ENCODE data around the gene DNAJC17.

Gene DNAJC17

DNA sequence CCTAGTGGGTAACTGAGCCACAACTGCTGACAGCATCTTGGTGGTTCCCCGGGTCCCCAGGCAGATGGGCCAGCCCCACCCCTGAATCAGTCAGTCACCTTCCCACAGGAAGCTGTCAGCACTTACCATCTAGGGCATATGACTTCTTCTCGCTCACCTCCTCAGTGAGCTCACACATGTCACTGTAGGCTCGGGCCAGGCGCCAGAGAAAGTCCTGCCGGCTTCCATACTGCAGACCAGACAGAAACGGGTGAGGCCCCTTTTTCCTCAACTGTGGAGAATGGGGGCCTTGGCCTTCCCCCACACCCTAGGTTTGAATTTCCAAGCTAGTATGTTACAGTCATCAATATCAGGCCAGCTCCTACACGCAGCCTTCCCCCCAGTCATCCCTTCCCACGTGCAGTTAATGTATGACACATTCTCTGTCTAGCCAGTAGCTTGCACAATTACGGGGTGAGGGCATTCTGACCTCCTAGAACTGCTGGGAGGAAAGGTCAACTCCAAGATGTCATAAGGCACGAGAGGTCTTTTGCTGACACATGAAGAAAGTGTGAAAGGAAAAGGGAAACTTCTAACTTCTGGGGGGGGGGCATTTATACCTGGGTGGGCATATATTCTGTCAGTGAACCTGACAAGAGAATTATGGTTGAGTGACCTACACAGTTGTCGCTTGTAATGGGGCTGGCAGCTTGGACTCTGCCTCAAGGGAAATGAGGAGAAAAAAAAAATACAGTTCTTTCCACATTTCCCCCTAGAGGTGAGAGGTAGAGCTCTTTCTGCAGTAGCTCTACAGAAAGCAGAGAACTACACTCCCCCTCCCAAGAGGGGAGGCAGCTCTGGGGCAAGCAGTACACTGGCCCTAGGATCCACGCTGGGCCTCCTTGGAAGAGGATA is 63.1 kb downstream of the DNAJC17 start:
- in situ Hi-C loops (cut with MboI; ENCODE audit: low sequenced_read_pairs): no loop called here

GRCh38 chr15:40743485-40743901 is 63.8 kb downstream of the DNAJC17 start:
- in situ Hi-C loops (cut with MboI; ENCODE audit: low sequenced_read_pairs): no loop called here

DNA sequence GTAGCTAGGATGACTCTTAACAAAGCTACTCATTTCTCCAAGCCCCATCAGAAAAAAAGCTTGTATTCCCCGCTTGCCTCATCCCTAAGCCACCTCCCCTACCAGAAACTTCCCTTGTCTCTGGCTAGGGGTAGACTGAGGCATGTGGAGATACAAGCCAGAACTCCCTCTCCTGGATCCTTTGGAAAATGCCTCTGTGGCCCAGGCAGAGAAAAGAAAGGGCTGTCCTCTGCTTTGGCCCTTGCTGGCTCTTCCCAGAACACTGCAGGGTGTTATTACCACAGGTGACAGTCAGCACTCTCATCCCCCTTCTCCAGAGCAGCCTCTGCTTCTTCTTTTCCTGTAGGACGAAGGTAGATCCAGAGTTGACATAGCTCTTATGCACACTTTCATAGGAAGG is 67.4 kb downstream of the DNAJC17 start:
- in situ Hi-C loops (cut with MboI; ENCODE audit: low sequenced_read_pairs): no loop called here

DNA sequence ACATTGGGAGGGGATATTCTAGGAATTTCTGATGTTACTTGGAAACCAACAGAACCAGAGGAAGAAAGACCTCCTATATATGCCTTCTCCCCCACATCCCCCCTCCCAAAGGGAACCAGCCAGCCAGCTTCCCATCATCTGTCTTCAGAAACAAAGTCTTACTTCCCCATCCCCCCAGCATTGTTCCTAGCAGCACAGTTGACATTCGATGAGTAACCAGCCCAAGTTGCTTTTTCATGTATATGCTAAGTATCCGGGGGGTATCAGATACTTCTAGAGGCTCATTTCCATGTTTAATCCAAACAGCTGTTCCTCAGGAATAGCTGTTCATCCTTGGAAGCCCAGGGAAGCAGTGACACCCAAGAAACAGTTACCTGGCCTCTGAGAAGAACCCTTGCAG is 68.2 kb downstream of the DNAJC17 start:
- in situ Hi-C loops (cut with MboI; ENCODE audit: low sequenced_read_pairs): no loop called here

- in situ Hi-C loops (cut with MboI; ENCODE audit: low sequenced_read_pairs): no loop called here
Measured at GRCh38 chr15:40737048-40737447, 70.2 kb downstream of the DNAJC17 start.

DNA sequence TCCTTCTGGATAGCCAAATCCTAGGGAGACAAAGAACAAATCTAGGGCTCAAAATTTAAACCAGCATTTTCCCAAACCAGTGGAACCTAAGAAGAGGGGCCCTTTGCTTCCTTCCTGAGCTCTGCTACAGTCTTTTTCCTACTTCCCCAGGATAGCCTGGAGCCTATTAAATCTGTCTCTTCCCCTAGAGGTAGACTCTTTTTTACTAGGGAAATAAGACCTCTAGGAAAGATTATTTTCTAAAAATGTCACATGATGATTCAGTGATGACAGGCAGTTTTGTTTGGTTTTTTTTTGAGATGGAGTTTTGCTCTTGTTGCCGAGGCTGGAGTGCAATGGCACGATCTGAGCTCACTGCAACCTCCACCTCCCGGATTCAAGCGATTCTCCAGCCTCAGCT is 70.7 kb downstream of the DNAJC17 start:
- in situ Hi-C loops (cut with MboI; ENCODE audit: low sequenced_read_pairs): no loop called here

DNA sequence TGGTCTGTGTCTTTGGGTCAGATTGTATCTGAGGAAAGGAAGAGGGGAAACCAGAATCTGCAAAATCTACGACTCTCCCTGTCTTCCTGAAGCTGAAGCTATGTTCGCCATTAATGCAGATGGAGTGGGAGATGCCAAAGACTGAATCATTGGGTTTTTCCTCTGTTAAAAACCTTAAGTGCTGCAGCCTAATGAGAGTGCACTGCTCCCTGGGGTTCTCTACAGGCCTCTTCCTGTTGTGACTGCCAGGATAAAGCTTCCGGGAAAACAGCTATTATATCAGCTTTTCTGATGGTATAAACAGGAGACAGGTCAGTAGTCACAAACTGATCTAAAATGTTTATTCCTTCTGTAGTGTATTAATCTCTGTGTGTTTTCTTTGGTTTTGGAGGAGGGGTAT is 76.2 kb downstream of the DNAJC17 start:
- in situ Hi-C loops (cut with MboI; ENCODE audit: low sequenced_read_pairs): no loop called here

GRCh38 chr15:40723919-40724318 is 83.4 kb downstream of the DNAJC17 start:
- in situ Hi-C loops (cut with MboI; ENCODE audit: low sequenced_read_pairs): no loop called here

DNA sequence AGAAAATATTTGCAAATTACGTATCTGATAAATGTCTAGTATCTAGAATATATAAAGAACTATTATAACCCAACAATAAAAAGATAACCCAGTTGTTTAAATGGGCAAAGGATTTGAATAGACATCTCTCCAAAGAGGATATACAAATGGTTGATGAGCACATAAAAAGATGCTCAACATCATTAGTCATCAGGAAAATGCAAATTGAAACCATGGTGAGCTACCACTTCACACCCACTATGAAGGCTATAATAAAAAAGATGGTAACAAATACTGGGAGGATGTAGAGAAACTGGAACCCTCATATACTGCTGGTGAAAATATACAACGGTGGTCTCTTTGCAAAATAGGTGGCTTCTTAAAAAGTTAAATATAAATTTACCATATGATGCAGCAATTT is 84.3 kb downstream of the DNAJC17 start:
- in situ Hi-C loops (cut with MboI; ENCODE audit: low sequenced_read_pairs): no loop called here

GRCh38 chr15:40722354-40722753 is 84.9 kb downstream of the DNAJC17 start:
- in situ Hi-C loops (cut with MboI; ENCODE audit: low sequenced_read_pairs): no loop called here

DNA sequence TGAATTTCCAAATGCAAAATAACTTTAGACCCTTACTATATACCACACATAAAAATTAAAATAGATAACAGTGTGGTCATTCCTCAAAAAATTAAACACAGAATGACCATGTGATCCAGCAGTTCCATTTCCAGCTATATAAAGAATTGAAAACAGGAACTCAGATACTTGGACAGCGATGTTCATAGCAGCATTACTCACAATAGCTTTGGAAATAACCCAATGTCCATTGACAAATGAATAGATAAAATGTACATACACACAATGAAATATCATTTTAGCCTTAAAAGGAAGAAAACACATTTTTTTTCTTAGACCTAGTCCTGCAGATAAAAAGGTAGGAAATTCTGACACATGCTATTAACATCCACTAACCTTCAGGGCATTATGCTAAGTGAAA is 85.6 kb downstream of the DNAJC17 start:
- in situ Hi-C loops (cut with MboI; ENCODE audit: low sequenced_read_pairs): no loop called here

- in situ Hi-C loops (cut with MboI; ENCODE audit: low sequenced_read_pairs): no loop called here
Measured at GRCh38 chr15:40716165-40716564, 91.1 kb downstream of the DNAJC17 start.
